Activated CD4-positive, CD25-positive, alpha-beta regulatory T cell treated with anti-CD3 and anti-CD28 coated beads, Interleukin-2, amount 50 U/mL, for 72 hours (primary cell): Measurements from ENCODE around the gene KRT6C.

ENCODE experiments used
- DNase-seq: peaks from one replicate; pipeline ENCODE4 v3.0.0; 2021

The KRT6C gene

DNA sequence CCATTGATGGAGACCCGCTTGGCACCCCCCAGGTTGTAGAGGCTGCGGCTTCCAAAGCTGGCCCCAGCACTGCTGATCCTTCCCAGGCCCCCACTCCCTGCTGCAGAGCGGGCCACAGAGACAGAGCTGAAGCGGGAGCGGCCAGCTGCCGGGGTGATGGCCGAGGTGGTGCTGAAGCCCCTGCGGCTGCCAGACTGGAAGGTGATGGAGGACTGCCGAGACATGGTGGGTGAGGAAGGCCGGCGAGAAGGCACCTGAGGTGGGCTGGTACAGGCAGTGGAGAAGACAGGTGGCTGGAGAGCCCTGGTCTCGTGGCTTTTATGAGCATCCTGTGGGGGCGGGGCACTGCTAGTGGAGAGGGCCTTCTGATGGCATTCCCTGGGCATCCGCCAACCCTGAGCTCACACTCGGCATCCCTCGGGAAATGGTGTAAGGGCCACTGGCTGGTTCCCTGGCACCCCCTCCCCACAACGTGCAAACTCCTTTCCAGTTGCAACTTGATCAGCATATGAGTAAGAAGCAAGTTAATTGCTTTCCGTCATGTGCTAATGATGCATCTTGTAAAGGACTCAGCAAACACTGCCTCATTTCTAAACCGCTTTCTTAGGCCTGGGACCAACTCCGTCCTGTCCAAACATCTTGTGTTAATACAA, 39.4 kb downstream of the KRT6C start, which contains the start of gene KRT75:
KRT75 (minus strand) TSS at position 291 of the 653 bp plus-strand sequence; CDS start at position 224, 67 bp downstream.
- no peak for DNase-seq

DNA sequence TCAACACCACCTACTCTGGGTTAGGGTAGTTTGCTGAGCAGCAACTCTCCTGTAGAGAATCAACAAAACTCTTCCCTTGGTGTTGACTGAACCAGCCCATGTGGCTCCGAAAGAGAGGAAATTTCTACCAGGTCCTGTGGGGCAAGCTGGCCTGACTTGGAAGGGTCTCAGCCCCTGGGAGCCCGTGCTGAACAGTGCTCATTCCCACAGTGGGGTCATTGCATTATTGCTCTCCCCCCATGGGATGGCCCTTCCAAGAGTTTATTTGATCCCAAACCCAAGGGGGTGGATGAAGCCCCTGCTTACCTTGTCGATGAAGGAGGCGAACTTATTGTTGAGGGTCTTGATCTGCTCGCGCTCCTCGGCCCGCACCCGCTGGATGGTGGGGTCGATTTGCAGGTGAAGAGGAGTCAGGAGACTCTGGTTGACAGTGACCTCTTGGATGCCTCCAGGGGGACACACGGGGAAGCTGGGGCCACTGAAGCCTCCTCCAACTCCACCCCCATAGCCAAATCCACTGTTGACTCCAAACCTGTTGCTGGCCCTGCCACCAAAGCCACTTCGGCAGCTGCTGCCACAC, 40.0 kb downstream of the KRT6C start:
- no peak for DNase-seq

DNA sequence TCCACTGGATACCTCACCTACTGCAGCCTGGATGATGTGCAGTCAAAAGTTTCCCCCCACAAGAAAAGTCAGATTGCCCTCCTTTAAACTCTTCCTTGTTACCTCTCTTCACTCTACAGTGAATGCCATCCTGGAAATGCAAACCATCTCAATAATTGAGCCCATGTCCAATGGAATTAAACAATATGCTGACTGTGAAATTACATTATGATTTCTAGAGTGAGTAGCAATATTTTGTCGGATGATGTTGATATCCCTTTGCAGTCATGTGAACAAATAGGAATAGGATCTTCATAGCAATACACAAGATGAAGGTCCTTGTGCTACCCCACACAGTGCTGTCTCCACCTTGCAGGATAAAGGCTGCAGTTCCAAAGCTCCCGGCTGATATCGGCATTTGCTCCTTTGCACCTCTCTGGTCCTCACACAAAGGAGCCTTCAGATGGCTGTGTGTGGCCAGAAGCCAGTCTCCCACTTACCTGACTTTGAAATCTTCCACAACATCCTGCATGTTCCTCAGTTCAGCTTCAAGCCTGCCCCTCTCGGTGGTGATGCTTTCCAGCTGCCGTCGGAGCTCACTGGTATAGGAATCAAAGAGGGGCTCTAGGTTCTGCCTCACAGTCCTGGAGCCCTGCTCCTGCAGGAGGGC, 40.9 kb downstream of the KRT6C start:
- DNase-seq, result no peak

DNA sequence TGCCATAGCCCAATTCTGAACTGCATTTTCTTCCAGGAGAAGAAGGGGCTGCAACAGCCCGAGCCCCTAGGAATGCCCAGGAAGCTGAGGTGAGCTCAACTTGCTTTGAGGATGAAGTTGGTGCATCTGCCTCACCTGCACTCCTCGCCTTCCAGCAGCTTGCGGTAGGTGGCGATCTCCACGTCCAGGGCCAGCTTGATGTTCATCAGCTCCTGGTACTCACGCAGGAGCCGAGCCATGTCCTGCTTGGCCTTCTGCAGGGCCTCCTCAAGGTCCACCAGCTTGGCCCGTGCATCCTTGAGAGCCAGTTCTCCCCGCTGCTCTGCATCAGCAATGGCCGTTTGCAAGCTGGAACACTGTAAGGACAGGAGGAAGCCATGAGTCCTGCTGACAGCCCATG, 45.5 kb downstream of the KRT6C start:
- DNase-seq, result no peak

DNA sequence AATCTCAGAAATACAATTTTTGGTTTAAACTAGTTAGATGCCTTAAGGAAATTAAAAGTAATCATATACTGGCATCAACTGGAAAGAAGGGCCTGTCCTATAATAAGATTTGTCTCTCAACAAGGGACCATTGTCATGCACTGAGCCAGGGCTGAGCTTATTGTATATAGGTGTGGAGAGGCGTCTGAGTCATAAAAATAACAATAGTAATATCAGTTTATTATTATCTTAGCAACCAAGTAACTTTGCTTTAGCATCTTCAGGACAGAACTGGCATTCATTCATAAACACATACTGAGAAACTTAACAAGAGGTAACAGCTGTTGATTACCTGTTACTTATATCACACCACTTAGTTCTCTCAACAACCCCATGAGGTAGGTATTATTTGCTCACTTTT, 46.5 kb downstream of the KRT6C start:
- no peak for DNase-seq

DNA sequence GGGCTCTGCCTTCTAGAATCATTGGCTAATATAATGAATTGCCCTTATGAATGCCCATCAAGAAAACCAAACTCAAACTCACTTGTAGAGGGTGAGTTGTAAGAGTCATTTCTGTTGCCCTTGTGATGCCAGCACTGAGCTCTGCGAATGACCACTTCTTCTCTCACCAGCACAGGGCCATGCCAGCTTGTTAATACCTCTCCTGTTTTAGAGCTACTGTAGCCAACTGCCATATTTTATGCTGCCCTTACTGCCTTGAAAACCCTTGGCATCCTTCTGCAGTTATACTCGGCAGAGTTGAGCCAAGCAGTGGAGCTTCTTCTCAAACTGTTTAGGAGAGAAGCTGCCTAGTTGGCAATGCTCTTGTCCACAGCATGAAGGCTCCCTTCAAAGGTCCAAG, 47.6 kb downstream of the KRT6C start:
- DNase-seq, result no peak

DNA sequence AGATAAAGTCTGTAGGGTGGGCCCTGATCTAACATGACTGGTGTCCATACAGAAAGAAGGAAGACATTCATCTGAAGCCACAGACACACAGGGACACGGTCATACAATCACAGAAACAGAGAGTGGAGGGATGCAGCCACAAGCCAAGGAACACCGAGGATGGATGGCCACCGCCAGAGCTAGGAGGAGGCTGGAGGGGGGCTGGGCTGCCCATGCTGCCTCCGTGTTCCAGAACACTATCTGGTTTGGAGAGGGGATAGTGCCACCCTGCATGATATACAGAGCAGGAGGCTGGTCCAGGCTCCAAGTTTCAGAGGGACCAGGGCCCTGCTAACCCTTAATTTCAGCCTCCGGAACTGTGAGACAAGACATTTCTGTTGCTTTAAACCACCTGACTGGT, 48.1 kb downstream of the KRT6C start:
- no peak for DNase-seq

DNA sequence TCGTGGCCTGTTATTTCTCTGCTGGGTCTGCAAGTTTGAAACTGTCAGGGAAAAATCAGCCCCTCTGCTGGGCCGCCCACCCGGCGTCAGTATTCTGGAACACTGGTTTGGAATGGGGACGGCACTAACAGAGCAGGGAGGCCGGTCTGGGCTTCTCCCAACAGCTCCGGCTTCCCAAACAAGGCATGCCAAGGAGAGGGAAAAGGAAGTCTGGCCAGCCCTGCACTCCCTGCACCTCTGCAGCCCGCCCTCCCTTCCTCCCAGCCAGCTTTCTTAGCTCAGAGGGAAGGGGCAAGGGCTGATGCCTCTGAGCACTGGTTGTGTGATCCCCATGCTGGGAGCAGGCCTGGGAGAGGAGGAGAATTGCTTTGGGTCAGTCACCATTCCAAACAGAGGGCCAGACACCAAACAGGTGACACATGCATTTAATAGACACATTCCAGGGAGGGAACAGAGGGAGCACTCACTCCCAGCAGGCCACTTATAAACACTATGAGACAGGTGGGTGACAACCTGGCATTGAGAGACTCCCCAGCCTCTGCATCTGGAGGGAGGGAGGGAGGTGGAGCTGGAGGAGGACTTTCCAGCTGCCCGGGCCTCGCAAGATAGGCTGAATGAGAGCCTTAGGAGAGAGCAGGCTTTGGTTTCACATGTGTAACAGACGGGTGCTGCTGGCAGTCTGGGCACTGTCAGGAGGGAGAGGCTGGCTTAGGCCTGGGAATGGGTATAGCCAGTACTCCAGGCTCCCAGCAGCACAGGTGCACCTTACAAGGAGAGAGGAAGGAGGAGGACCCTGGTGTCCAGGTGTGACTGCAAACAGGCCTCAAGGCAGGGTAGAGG, 49.7 kb downstream of the KRT6C start:
- no peak for DNase-seq

DNA sequence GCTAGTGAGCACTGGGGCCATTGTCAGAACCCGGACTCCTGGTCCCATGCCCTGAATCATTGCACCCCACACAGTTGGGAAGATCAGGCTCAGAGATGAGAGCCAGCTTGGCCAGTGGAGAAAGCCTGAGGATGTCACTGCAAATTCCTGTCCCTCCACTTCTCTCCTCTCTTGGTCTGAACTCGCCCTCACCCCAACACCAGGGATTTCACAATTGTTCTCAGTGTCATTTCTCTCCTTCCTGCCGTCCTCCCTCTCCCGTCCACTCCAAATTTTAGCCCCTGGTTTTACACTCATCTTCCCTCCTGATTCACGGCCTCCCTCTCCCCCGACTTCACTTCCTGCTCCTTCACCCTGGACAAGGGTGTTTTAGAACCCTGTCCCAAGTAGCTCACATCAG, 50.6 kb downstream of the KRT6C start:
- DNase-seq, result no peak

DNA sequence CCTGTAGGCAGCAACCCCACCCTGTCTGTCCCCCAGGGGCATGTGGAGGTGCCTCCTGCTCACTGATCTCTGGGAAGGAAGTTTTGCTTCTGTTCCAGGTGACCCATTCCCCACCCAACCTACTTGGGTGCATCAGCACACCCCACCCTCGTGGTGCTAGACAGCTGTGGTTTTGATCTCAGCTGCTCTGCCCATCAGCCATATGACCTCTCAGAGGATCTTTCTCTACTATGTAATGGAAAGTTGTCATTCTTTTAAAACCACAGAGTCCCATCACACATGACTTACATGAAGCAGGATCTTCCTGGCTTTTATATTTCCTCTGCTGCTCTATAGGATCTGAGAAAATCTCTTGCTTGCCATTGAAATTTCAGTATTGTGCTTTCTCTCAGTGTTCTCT, 53.9 kb downstream of the KRT6C start:
- no peak for DNase-seq

DNA sequence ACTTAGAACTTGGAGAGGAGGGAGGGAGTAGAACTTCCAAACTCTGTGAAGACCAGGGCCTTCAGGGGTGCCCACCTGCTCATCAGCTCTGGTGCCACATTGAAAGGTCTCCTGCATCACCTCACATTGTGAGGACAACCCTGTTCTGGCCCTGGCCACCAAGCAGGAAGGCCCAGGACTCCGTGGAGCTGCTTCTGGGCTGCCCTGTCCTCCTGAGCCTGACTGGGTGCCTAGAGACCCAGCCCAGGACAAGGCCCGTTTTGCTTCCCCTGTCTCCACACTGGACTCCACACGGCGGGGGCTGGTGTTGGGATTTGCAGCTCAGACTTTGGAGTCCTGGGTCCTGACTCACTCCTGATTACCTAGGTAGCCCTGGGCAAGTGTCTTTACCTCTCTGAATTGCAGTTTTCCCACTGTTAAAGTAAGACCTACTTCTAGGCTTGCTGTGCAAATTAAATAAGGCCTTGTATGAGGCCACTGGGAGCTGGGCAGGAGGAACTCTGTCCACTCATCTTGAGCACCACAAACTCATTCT, 55.0 kb downstream of the KRT6C start:
- DNase-seq, result no peak
